Measurements from ENCODE around the gene OSBPL2. TPM values are rescaled to one million over a fixed set of nuclear protein-coding genes. Genes with fewer than 3 reads are reported as not detected.

Gene OSBPL2
- polyA plus RNA-seq, 1 donor = 35.7 TPM

- Histone ChIP-seq H3K27ac (ENCODE audit: low read length) (no peak overlapping the region), H3K9me3 (ENCODE audit: control insufficient read depth, low read depth, low read length) (no peaks in the 10 kb centered on the region), H3K27me3 (ENCODE audit: control insufficient read depth, insufficient read depth, low read length) (no peaks in the 10 kb centered on the region), H3K36me3 (ENCODE audit: control insufficient read depth, insufficient read depth, low read length) (peaks cover 53% of the 10 kb centered on the region), H3K4me3 (ENCODE audit: low read length) (no peak overlapping the region), H3K4me1 (ENCODE audit: control insufficient read depth, insufficient read depth, low read length) (no peaks in the 10 kb centered on the region)
- WGBS (ENCODE audit: insufficient coverage, low lambda C conversion rate) = no CpG with 5 or more reads among the region's 11 CpGs
- no peak for DNase-seq
Measured at GRCh38 chr20:62336329-62336728, 98.0 kb downstream of the OSBPL2 start.

GRCh38 chr20:62336775-62337557 lies 98.6 kb downstream of the OSBPL2 start:
- Histone ChIP-seq H3K27ac (ENCODE audit: low read length) (no peak overlapping the region), H3K4me3 (ENCODE audit: low read length) (no peak overlapping the region), H3K27me3 (ENCODE audit: control insufficient read depth, insufficient read depth, low read length) (no peaks in the 10 kb centered on the region), H3K4me1 (ENCODE audit: control insufficient read depth, insufficient read depth, low read length) (no peaks in the 10 kb centered on the region), H3K36me3 (ENCODE audit: control insufficient read depth, insufficient read depth, low read length) (peaks cover 51% of the 10 kb centered on the region), H3K9me3 (ENCODE audit: control insufficient read depth, low read depth, low read length) (no peaks in the 10 kb centered on the region)
- no CpG with 5 or more reads among the region's 53 CpGs for WGBS (ENCODE audit: insufficient coverage, low lambda C conversion rate)
- DNase-seq = no peak

GRCh38 chr20:62337558-62338293 lies 99.4 kb downstream of the OSBPL2 start:
- Histone ChIP-seq H3K36me3 (ENCODE audit: control insufficient read depth, insufficient read depth, low read length) (peaks cover 44% of the 10 kb centered on the region), H3K4me1 (ENCODE audit: control insufficient read depth, insufficient read depth, low read length) (no peaks in the 10 kb centered on the region), H3K9me3 (ENCODE audit: control insufficient read depth, low read depth, low read length) (no peaks in the 10 kb centered on the region), H3K27ac (ENCODE audit: low read length) (no peak overlapping the region), H3K4me3 (ENCODE audit: low read length) (no peak overlapping the region), H3K27me3 (ENCODE audit: control insufficient read depth, insufficient read depth, low read length) (no peaks in the 10 kb centered on the region)
- no CpG with 5 or more reads among the region's 34 CpGs for WGBS (ENCODE audit: insufficient coverage, low lambda C conversion rate)
- DNase-seq = no peak

- no CpG with 5 or more reads among the region's 16 CpGs for WGBS (ENCODE audit: insufficient coverage, low lambda C conversion rate)
- no peaks in the 10 kb centered on the region for H3K9me3 ChIP-seq (ENCODE audit: control insufficient read depth, low read depth, low read length)
- H3K27ac ChIP-seq (ENCODE audit: low read length) = no peak overlapping the region
- H3K36me3 ChIP-seq (ENCODE audit: control insufficient read depth, insufficient read depth, low read length) = peaks cover 41% of the 10 kb centered on the region
- no peak for DNase-seq
- no peaks in the 10 kb centered on the region for H3K4me1 ChIP-seq (ENCODE audit: control insufficient read depth, insufficient read depth, low read length)
- H3K27me3 ChIP-seq (ENCODE audit: control insufficient read depth, insufficient read depth, low read length) = no peaks in the 10 kb centered on the region
- H3K4me3 ChIP-seq (ENCODE audit: low read length) = no peak overlapping the region
Measured at GRCh38 chr20:62338294-62338620, 99.9 kb downstream of the OSBPL2 start.

- Histone ChIP-seq H3K36me3 (ENCODE audit: control insufficient read depth, insufficient read depth, low read length) (peaks cover 32% of the 10 kb centered on the region), H3K27me3 (ENCODE audit: control insufficient read depth, insufficient read depth, low read length) (no peaks in the 10 kb centered on the region), H3K27ac (ENCODE audit: low read length) (no peak overlapping the region), H3K9me3 (ENCODE audit: control insufficient read depth, low read depth, low read length) (no peaks in the 10 kb centered on the region), H3K4me3 (ENCODE audit: low read length) (no peak overlapping the region), H3K4me1 (ENCODE audit: control insufficient read depth, insufficient read depth, low read length) (no peaks in the 10 kb centered on the region)
- no peak for DNase-seq
- WGBS (ENCODE audit: insufficient coverage, low lambda C conversion rate) = 66% methylated on average over 3 of the region's 14 CpGs
Measured at GRCh38 chr20:62339647-62340062, 101.3 kb downstream of the OSBPL2 start.

- no peak overlapping the region for H3K4me3 ChIP-seq (ENCODE audit: low read length)
- no peaks in the 10 kb centered on the region for H3K27me3 ChIP-seq (ENCODE audit: control insufficient read depth, insufficient read depth, low read length)
- H3K4me1 ChIP-seq (ENCODE audit: control insufficient read depth, insufficient read depth, low read length) = no peaks in the 10 kb centered on the region
- no CpG with 5 or more reads among the region's 10 CpGs for WGBS (ENCODE audit: insufficient coverage, low lambda C conversion rate)
- H3K27ac ChIP-seq (ENCODE audit: low read length) = no peak overlapping the region
- peaks cover 21% of the 10 kb centered on the region for H3K36me3 ChIP-seq (ENCODE audit: control insufficient read depth, insufficient read depth, low read length)
- DNase-seq = no peak
- H3K9me3 ChIP-seq (ENCODE audit: control insufficient read depth, low read depth, low read length) = no peaks in the 10 kb centered on the region
Measured at GRCh38 chr20:62342910-62343309, 104.6 kb downstream of the OSBPL2 start.

- H3K27ac ChIP-seq (ENCODE audit: low read length) = no peak overlapping the region
Measured at GRCh38 chr20:62344092-62344491, 105.8 kb downstream of the OSBPL2 start.

GRCh38 chr20:62344782-62345181 lies 106.5 kb downstream of the OSBPL2 start:
- no peak overlapping the region for H3K27ac ChIP-seq (ENCODE audit: low read length)

More at GRCh38 chr20:62344092-62344491, 105.8 kb downstream of the OSBPL2 start:
- DNase-seq = no peak
- no peaks in the 10 kb centered on the region for H3K9me3 ChIP-seq (ENCODE audit: control insufficient read depth, low read depth, low read length)
- no peaks in the 10 kb centered on the region for H3K27me3 ChIP-seq (ENCODE audit: control insufficient read depth, insufficient read depth, low read length)
- H3K4me3 ChIP-seq (ENCODE audit: low read length) = no peak overlapping the region
- no CpG with 5 or more reads among the region's 5 CpGs for WGBS (ENCODE audit: insufficient coverage, low lambda C conversion rate)
- H3K36me3 ChIP-seq (ENCODE audit: control insufficient read depth, insufficient read depth, low read length) = peaks cover 17% of the 10 kb centered on the region
- H3K4me1 ChIP-seq (ENCODE audit: control insufficient read depth, insufficient read depth, low read length) = no peaks in the 10 kb centered on the region

More at GRCh38 chr20:62344782-62345181, 106.5 kb downstream of the OSBPL2 start:
- Histone ChIP-seq H3K9me3 (ENCODE audit: control insufficient read depth, low read depth, low read length) (no peaks in the 10 kb centered on the region), H3K27me3 (ENCODE audit: control insufficient read depth, insufficient read depth, low read length) (no peaks in the 10 kb centered on the region), H3K4me3 (ENCODE audit: low read length) (no peak overlapping the region), H3K36me3 (ENCODE audit: control insufficient read depth, insufficient read depth, low read length) (peaks cover 15% of the 10 kb centered on the region), H3K4me1 (ENCODE audit: control insufficient read depth, insufficient read depth, low read length) (peaks cover 1% of the 10 kb centered on the region)
- no peak for DNase-seq
- no CpG with 5 or more reads among the region's 10 CpGs for WGBS (ENCODE audit: insufficient coverage, low lambda C conversion rate)

Other genes with a start within 250 kb of the OSBPL2 start
- gene TAF4, start 172.6 kb upstream of the OSBPL2 start, polyA plus RNA-seq = 17.4 TPM
- gene LSM14B, start 116.0 kb upstream of the OSBPL2 start, polyA plus RNA-seq = 47.6 TPM
- 163 TPM for gene PSMA7, start 95.1 kb upstream of the OSBPL2 start, polyA plus RNA-seq
- 18.2 TPM for gene SS18L1, start 94.8 kb upstream of the OSBPL2 start, polyA plus RNA-seq
- 30.9 TPM for gene MTG2, start 55.5 kb upstream of the OSBPL2 start, polyA plus RNA-seq
- gene HRH3, start 18.2 kb upstream of the OSBPL2 start, polyA plus RNA-seq = 0.33 TPM
- 50.4 TPM for gene ADRM1, start 64.5 kb downstream of the OSBPL2 start, polyA plus RNA-seq
- gene LAMA5, start 128.8 kb downstream of the OSBPL2 start, polyA plus RNA-seq = 92.1 TPM
- gene RPS21, start 148.6 kb downstream of the OSBPL2 start, polyA plus RNA-seq = 2,139 TPM
- 7.1 TPM for gene CABLES2, start 168.8 kb downstream of the OSBPL2 start, polyA plus RNA-seq
- 9.6 TPM for gene RBBP8NL, start 189.0 kb downstream of the OSBPL2 start, polyA plus RNA-seq
- 40.9 TPM for gene GATA5, start 237.5 kb downstream of the OSBPL2 start, polyA plus RNA-seq